Uterus (tissue), 4 donors: Measurements from ENCODE around the gene WDR5. TPM values are rescaled to one million over a fixed set of nuclear protein-coding genes. Genes with fewer than 3 reads are reported as not detected.

Experiments
- DNase-seq, 2 donors: peaks; one replicate each; pipeline ENCODE4 v3.0.0-alpha.2; 2019 to 2020
- H3K27ac ChIP-seq, 2 donors: fragments of 200-600 bp; sonication (generic); 1 replicate in 1 of 2; 2 replicates in 1 of 2; pipeline ENCODE4 v1.5.1; 2016 to 2018
- H3K27me3 ChIP-seq, 2 donors: fragments of 200-600 bp; sonication (generic); one replicate each; pipeline ENCODE4 v1.5.1; 2018 to 2019; ENCODE audit warnings: control low read depth in 1 of 2
- H3K36me3 ChIP-seq, 2 donors: fragments of 200-600 bp; sonication (generic); one replicate each; pipeline ENCODE4 v1.5.1; 2019; ENCODE audit warnings: control low read depth in 1 of 2
- H3K4me1 ChIP-seq, 2 donors: fragments of 200-600 bp; sonication (generic); one replicate each; pipeline ENCODE4 v1.5.1; 2018 to 2019; ENCODE audit warnings: control low read depth in 1 of 2
- H3K4me3 ChIP-seq, 2 donors: fragments of 200-600 bp; sonication (generic); 1 replicate in 1 of 2; 2 replicates in 1 of 2; pipeline ENCODE4 v1.5.1; 2018 to 2019; ENCODE audit warnings: mild to moderate bottlenecking in 1 of 2
- H3K9me3 ChIP-seq, 2 donors: fragments of 200-600 bp; sonication (generic); one replicate each; pipeline ENCODE4 v1.5.1; 2019; ENCODE audit warnings: control low read depth in 1 of 2
- POLR2A ChIP-seq, 2 donors: fragments of 450-650 bp; IDR thresholded peaks; one replicate each; pipeline ENCODE4 v1.6.1; 2016; ENCODE audit warnings: antibody characterized with exemption in 2 of 2, mild to moderate bottlenecking in 1 of 2, moderate library complexity in 1 of 2
- intact Hi-C: fragments of 100-400 bp; cut with DNase I; formaldehyde crosslinking; loops from one replicate; pipeline ENCODE4 v1.15.1; 2023; ENCODE audit warnings: low total_unique reads
- total RNA-seq, 4 donors: library from RNA; depleted of rRNA in 3 of 4; stranded (reverse); fragments of >200 nt in 3 of 4; gene quantifications; one replicate each; pipeline versions ENCODE4 v1.1.0 to v1.2.4, GENCODE V29; 2014 to 2023
- TF ChIP-seq, protein P1 (sequence below), 4 experiments: fragments of 200-600 bp in 2 of 4; fragments of 450-650 bp in 2 of 4; sonication (generic) in 2 of 4; IDR thresholded peaks; one replicate each; pipeline ENCODE4 v1.5.1; 2016 to 2019; ENCODE audit warnings: antibody characterized with exemption in 4 of 4, mild to moderate bottlenecking in 2 of 4, moderate library complexity in 1 of 4
- donor health status: DM: yes; HTN: yes; CAD: no.

Gene WDR5
- total RNA-seq, 4 donors from 2014 or later, result 2.9 to 30.5 (median 14.2) TPM

DNA sequence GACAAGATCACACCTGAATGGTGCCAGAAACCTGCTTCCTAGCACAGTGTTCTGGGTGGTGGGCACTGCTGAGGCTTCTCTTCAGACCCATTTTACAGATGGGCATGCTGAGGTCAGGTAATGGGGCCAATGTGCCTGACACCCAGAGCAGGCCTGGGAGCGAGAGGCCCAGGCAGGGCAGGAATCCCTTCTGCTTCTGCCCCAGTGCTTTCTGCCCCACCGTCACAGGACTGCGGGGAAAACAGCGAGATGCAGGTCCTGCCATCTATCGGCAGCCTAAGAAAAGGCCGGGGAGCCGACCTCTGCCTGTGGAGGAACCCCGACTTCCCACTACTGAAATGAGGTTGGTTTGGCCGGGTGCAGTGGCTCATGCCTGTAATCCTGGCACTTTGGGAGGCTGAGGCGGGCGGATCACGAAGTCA, 51.2 kb downstream of the WDR5 start:
- no peak overlapping the region for H3K27ac ChIP-seq
- TF ChIP-seq, protein P1, sequence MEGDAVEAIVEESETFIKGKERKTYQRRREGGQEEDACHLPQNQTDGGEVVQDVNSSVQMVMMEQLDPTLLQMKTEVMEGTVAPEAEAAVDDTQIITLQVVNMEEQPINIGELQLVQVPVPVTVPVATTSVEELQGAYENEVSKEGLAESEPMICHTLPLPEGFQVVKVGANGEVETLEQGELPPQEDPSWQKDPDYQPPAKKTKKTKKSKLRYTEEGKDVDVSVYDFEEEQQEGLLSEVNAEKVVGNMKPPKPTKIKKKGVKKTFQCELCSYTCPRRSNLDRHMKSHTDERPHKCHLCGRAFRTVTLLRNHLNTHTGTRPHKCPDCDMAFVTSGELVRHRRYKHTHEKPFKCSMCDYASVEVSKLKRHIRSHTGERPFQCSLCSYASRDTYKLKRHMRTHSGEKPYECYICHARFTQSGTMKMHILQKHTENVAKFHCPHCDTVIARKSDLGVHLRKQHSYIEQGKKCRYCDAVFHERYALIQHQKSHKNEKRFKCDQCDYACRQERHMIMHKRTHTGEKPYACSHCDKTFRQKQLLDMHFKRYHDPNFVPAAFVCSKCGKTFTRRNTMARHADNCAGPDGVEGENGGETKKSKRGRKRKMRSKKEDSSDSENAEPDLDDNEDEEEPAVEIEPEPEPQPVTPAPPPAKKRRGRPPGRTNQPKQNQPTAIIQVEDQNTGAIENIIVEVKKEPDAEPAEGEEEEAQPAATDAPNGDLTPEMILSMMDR (IDR thresholded peaks at IDR 0.05), result no peak
- TF ChIP-seq POLR2A (IDR thresholded peaks at IDR 0.05), result no peak
- no peaks in the 10 kb centered on the region for H3K27me3 ChIP-seq
- H3K4me1 ChIP-seq, result peaks cover 0 to 8% of the 10 kb centered on the region in 2 donors
- no peak overlapping the region for H3K4me3 ChIP-seq
- H3K9me3 ChIP-seq, result no peaks in the 10 kb centered on the region
- no peak for DNase-seq
- no peaks in the 10 kb centered on the region for H3K36me3 ChIP-seq
- intact Hi-C loops, result no loop called here

DNA sequence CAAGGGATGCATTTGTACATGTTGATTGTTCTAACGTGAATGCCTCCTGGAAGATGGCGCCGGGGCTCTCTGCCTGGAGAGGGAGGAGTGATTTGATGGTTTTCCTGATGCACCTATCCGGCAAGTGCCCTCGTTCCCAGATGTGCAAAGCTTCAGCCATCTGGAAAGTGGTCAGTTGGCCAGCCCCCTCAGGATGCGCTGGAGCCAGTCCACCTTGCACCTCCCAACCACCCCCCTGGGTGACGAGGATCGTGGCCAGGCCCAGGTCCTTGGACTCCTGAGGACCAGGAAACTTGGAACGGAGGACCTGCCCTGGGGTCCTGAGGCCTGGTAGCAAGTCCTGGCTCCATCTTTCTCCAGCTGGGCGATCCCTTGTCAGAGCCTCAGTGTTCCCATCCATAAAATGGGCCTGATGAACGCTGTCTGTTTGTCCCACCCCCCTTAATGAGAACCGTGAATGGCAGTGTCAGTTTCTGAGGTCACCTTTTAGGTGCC, 52.1 kb downstream of the WDR5 start:
- Histone ChIP-seq H3K27ac (no peak overlapping the region), H3K4me3 (no peak overlapping the region)
- intact Hi-C loops, result no loop called here

DNA sequence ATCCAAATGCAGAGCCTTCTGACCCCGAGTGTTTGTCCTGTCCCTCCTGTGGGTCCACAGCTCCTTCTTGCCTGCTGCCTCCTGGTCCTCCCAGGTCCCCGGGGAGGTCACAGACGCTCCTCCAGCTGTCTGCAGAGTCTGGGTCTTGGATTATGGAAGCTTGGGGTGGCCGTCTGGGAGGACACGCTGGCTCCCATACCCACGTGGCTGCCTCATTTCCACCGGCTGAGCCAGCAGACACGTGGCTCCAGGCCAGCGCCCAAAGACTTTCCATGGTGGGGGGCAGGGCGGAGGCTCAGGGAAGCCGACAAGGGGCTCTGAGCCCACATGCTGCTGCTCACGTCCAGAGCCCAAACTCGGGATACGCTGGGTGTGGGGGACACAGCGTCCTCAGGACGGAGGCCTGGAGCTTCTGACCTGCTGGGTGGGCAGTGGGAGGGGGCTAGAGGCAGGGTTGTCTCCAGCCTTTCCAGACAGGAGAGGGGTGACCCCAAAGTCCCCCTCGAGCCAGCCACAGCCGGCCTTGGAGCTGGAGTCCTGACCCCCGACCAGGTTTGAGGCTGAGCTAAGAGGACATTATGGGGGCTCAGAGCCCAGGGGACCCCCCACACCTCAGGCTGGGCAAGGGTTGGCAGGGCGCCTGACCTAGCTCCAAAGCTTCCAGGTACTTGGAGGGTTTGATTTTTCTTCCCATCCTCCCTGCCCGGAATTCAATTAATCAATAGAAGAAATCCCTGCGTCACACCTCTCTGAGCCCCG, 52.7 kb downstream of the WDR5 start:
- H3K9me3 ChIP-seq, result no peaks in the 10 kb centered on the region
- no peak for TF ChIP-seq POLR2A (IDR thresholded peaks at IDR 0.05)
- TF ChIP-seq, protein P1 (IDR thresholded peaks at IDR 0.05), result no peak
- H3K4me3 ChIP-seq, result no peak overlapping the region
- no peak overlapping the region for H3K27ac ChIP-seq
- H3K36me3 ChIP-seq, result no peaks in the 10 kb centered on the region
- peaks cover 0 to 8% of the 10 kb centered on the region in 2 donors for H3K4me1 ChIP-seq
- no peaks in the 10 kb centered on the region for H3K27me3 ChIP-seq
- intact Hi-C loops, result no loop called here
- peak in 1 of 2 donors; percentile 20 for DNase-seq

More for the DNA sequence above, 52.1 kb downstream of the WDR5 start:
- Histone ChIP-seq H3K4me1 (peaks cover 0 to 8% of the 10 kb centered on the region in 2 donors), H3K27me3 (no peaks in the 10 kb centered on the region), H3K9me3 (no peaks in the 10 kb centered on the region), H3K36me3 (no peaks in the 10 kb centered on the region)
- TF ChIP-seq POLR2A (IDR thresholded peaks at IDR 0.05), result no peak
- TF ChIP-seq, protein P1 (IDR thresholded peaks at IDR 0.05), result no peak
- no peak for DNase-seq

DNA sequence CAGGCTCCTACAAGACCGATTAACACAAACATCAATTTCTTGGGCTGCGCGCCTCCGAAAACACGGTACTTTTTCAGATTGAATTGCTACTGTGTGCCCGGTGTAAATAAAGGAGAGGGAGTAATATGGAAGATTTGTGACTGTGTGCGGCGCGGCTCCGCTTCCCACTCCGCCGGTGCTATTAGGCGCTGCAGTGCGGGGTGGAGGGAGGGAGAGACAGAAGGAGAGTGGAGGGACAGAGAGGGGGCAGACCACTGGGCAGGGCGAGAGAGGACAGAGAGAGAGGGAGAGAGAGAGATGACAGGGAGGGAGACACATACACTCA, 53.2 kb downstream of the WDR5 start:
- intact Hi-C loops, result no loop called here
- H3K27ac ChIP-seq, result no peak overlapping the region
- H3K27me3 ChIP-seq, result no peaks in the 10 kb centered on the region
- H3K4me1 ChIP-seq, result peaks cover 0 to 8% of the 10 kb centered on the region in 2 donors
- no peaks in the 10 kb centered on the region for H3K36me3 ChIP-seq
- H3K9me3 ChIP-seq, result no peaks in the 10 kb centered on the region
- no peak overlapping the region for H3K4me3 ChIP-seq
- DNase-seq, result peak in 1 of 2 donors; percentile 22
- no peak for TF ChIP-seq POLR2A (IDR thresholded peaks at IDR 0.05)
- TF ChIP-seq, protein P1 (IDR thresholded peaks at IDR 0.05), result no peak

DNA sequence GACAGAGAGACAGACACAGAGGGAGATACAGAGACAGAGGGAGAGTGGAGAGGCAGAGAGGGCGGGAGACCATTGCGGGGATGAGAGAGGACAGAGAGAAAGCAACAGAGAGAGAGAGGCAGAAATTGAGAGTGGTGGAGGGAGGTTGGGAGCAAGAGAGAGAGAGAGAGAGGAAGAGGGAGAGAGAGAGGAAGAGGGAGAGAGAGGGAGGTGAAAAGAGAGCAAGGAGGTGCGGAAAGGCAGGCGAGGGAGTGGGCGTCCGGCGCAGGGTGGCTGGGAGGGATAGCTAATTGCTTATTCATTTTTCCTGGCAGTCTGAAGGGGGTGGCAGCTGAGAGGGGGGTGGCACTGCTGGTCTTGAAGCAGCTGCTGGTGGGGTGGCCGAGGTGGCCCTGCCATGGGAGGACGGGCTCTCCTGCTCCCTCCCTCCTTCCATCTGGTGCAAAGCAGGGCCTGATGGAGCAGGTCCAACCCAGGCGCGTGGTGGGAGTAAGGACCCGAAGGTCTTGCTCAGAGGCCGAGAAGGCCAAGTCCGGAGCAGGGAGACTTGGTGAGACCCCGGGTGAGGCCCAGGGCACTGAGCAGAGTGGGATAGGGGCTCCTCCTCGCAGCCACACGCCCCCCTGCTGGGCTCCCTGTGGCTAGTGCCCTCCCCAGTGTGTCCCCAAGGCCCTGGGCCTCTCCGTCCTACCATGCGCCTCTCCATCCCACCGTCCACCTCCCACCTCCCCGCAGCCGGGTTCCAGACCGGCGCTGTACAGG, 53.8 kb downstream of the WDR5 start:
- Histone ChIP-seq H3K27ac (no peak overlapping the region), H3K9me3 (no peaks in the 10 kb centered on the region), H3K4me3 (no peak overlapping the region), H3K4me1 (peaks cover 0 to 8% of the 10 kb centered on the region in 2 donors), H3K27me3 (no peaks in the 10 kb centered on the region), H3K36me3 (no peaks in the 10 kb centered on the region)
- peak in 1 of 2 donors; percentile 30 for DNase-seq
- TF ChIP-seq, protein P1 (IDR thresholded peaks at IDR 0.05), result no peak
- TF ChIP-seq POLR2A (IDR thresholded peaks at IDR 0.05), result no peak
- intact Hi-C loops, result no loop called here
